DMS 273 (cell line): Measurements from ENCODE around the gene JOSD2.
A peak's percentile ranks its signal among the peaks of the same experiment; 100 is the strongest.

Experiments
- DNase-seq: peaks from one replicate; lab custom pipeline; 2025; ENCODE audit not compliant: unreplicated experiment; lab: John Stamatoyannopoulos, UW

Gene JOSD2

GRCh38 chr19:50496189-50497021 is 14.6 kb downstream of the JOSD2 start:
- DNase-seq = peak; percentile 21

- no peak for DNase-seq
Observed at GRCh38 chr19:50495020-50495531, 15.9 kb downstream of the JOSD2 start.

- no peak for DNase-seq
Observed at GRCh38 chr19:50494186-50495019, 16.6 kb downstream of the JOSD2 start.

GRCh38 chr19:50493171-50493570 is 17.8 kb downstream of the JOSD2 start:
- no peak for DNase-seq

GRCh38 chr19:50492303-50493052 is 18.5 kb downstream of the JOSD2 start:
- no peak for DNase-seq

GRCh38 chr19:50490991-50491472 is 20.0 kb downstream of the JOSD2 start:
- no peak for DNase-seq

- no peak for DNase-seq
Observed at GRCh38 chr19:50490411-50490811, 20.6 kb downstream of the JOSD2 start.

- no peak for DNase-seq
Observed at GRCh38 chr19:50489461-50490011, 21.5 kb downstream of the JOSD2 start.

GRCh38 chr19:50488389-50489194 is 22.4 kb downstream of the JOSD2 start:
- no peak for DNase-seq

GRCh38 chr19:50486823-50487515 is 24.0 kb downstream of the JOSD2 start:
- DNase-seq = peak; percentile 76

- no peak for DNase-seq
Observed at GRCh38 chr19:50485284-50485955, 25.6 kb downstream of the JOSD2 start.

- no peak for DNase-seq
Observed at GRCh38 chr19:50482916-50483315, 28.1 kb downstream of the JOSD2 start.

- DNase-seq = no peak
Observed at GRCh38 chr19:50482271-50482855, 28.6 kb downstream of the JOSD2 start.

GRCh38 chr19:50481351-50482149 is 29.4 kb downstream of the JOSD2 start:
- DNase-seq = no peak

- no peak for DNase-seq
Observed at GRCh38 chr19:50480281-50481111, 30.5 kb downstream of the JOSD2 start.

- no peak for DNase-seq
Observed at GRCh38 chr19:50479761-50480251, 31.2 kb downstream of the JOSD2 start.
